Osteoblast (primary cell): Measurements from ENCODE around the gene SMAD3. TPM values are rescaled to one million over a fixed set of nuclear protein-coding genes. Genes with fewer than 3 reads are reported as not detected.

ENCODE experiments used
- DNase-seq: peaks from one replicate; pipeline ENCODE4 v3.0.0; 2011; ENCODE audit warnings: low spot score, mixed read lengths; ENCODE audit not compliant: insufficient read length; ENCODE audit errors: missing footprints
- H2AFZ ChIP-seq: 2 replicates; pipeline ENCODE4 v1.6.0; 2011; ENCODE audit warnings: mild to moderate bottlenecking, low read length
- H3K27ac ChIP-seq: 2 replicates; pipeline ENCODE4 v1.5.1; 2011; ENCODE audit warnings: mild to moderate bottlenecking, low read depth, low read length, moderate library complexity
- H3K27me3 ChIP-seq: 2 replicates; pipeline ENCODE4 v1.6.0; 2012; ENCODE audit warnings: mild to moderate bottlenecking, control low read depth, inconsistent platforms, low read length, moderate library complexity; ENCODE audit not compliant: insufficient read depth
- H3K36me3 ChIP-seq: 2 replicates; pipeline ENCODE4 v1.5.1; 2011; ENCODE audit warnings: mild to moderate bottlenecking, low read length, control low read depth, moderate library complexity; ENCODE audit not compliant: insufficient read depth
- H3K4me1 ChIP-seq: 2 replicates; pipeline ENCODE4 v1.5.1; 2011; ENCODE audit warnings: mild to moderate bottlenecking, low read length, control low read depth, moderate library complexity; ENCODE audit not compliant: insufficient read depth
- H3K4me2 ChIP-seq: 2 replicates; pipeline ENCODE4 v1.6.0; 2011; ENCODE audit warnings: mild to moderate bottlenecking, low read length; ENCODE audit not compliant: insufficient read depth
- H3K4me3 ChIP-seq: fragments of 200-600 bp; sonication (generic); 3 replicates; pipeline ENCODE4 v1.5.1; 2012; ENCODE audit warnings: mild to moderate bottlenecking, low read length, inconsistent platforms; ENCODE audit not compliant: insufficient read depth
- H3K79me2 ChIP-seq: 2 replicates; pipeline ENCODE4 v1.6.0; 2012; ENCODE audit warnings: mild to moderate bottlenecking, low read length, control low read depth, inconsistent platforms; ENCODE audit not compliant: insufficient read depth
- H3K9me3 ChIP-seq: 2 replicates; pipeline ENCODE4 v1.5.1; 2011; ENCODE audit warnings: low read depth, low read length, control low read depth
- H4K20me1 ChIP-seq: 2 replicates; pipeline ENCODE4 v1.6.0; 2012; ENCODE audit warnings: mild to moderate bottlenecking, low read length, control low read depth; ENCODE audit not compliant: insufficient read depth
- total RNA-seq: library from RNA; depleted of rRNA; stranded (reverse); fragments of >200 nt; gene quantifications from 2 replicates; pipeline ENCODE4 v1.2.3, GENCODE V29; 2012
- TF ChIP-seq, protein P1 (sequence below): IDR thresholded peaks from 2 replicates; pipeline ENCODE4 v1.5.1; 2011; ENCODE audit warnings: mild to moderate bottlenecking, low read depth, low read length, moderate library complexity; ENCODE audit errors: extremely low read depth

Gene SMAD3
- total RNA-seq, 1 donor, result 60.1 TPM

DNA sequence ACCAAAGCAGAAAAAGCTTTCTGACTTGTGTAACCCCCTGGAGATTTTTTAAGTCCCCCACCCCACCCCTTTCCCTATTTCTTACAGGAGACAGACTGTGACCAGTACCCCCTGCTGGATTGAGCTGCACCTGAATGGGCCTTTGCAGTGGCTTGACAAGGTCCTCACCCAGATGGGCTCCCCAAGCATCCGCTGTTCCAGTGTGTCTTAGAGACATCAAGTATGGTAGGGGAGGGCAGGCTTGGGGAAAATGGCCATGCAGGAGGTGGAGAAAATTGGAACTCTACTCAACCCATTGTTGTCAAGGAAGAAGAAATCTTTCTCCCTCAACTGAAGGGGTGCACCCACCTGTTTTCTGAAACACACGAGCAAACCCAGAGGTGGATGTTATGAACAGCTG, 124.9 kb downstream of the SMAD3 start:
- H3K27me3 ChIP-seq, result no peaks in the 10 kb centered on the region
- no peak overlapping the region for H3K4me2 ChIP-seq
- H3K27ac ChIP-seq, result peak overlapping the region; percentile 22
- H4K20me1 ChIP-seq, result no peaks in the 10 kb centered on the region
- peaks cover 99% of the 10 kb centered on the region for H3K36me3 ChIP-seq
- H3K79me2 ChIP-seq, result peaks cover 12% of the 10 kb centered on the region
- H3K4me3 ChIP-seq, result no peak overlapping the region
- no peaks in the 10 kb centered on the region for H3K9me3 ChIP-seq
- TF ChIP-seq, protein P1, sequence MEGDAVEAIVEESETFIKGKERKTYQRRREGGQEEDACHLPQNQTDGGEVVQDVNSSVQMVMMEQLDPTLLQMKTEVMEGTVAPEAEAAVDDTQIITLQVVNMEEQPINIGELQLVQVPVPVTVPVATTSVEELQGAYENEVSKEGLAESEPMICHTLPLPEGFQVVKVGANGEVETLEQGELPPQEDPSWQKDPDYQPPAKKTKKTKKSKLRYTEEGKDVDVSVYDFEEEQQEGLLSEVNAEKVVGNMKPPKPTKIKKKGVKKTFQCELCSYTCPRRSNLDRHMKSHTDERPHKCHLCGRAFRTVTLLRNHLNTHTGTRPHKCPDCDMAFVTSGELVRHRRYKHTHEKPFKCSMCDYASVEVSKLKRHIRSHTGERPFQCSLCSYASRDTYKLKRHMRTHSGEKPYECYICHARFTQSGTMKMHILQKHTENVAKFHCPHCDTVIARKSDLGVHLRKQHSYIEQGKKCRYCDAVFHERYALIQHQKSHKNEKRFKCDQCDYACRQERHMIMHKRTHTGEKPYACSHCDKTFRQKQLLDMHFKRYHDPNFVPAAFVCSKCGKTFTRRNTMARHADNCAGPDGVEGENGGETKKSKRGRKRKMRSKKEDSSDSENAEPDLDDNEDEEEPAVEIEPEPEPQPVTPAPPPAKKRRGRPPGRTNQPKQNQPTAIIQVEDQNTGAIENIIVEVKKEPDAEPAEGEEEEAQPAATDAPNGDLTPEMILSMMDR, result no peak
- DNase-seq, result no peak
- peaks cover 39% of the 10 kb centered on the region for H3K4me1 ChIP-seq
- H2AFZ ChIP-seq, result no peak overlapping the region

DNA sequence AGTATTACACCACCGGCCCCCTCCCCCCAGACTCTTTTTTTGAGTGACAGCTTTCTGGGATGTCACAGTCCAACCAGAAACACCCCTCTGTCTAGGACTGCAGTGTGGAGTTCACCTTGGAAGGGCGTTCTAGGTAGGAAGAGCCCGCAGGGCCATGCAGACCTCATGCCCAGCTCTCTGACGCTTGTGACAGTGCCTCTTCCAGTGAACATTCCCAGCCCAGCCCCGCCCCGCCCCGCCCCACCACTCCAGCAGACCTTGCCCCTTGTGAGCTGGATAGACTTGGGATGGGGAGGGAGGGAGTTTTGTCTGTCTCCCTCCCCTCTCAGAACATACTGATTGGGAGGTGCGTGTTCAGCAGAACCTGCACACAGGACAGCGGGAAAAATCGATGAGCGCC, 125.4 kb downstream of the SMAD3 start:
- Histone ChIP-seq H3K9me3 (no peaks in the 10 kb centered on the region), H3K36me3 (peaks cover 99% of the 10 kb centered on the region), H3K4me2 (no peak overlapping the region), H3K27me3 (no peaks in the 10 kb centered on the region), H2AFZ (no peak overlapping the region), H3K27ac (peak overlapping the region; percentile 22), H3K4me1 (peaks cover 38% of the 10 kb centered on the region), H4K20me1 (no peaks in the 10 kb centered on the region), H3K79me2 (peaks cover 12% of the 10 kb centered on the region), H3K4me3 (no peak overlapping the region)
- TF ChIP-seq, protein P1, result no peak
- no peak for DNase-seq

DNA sequence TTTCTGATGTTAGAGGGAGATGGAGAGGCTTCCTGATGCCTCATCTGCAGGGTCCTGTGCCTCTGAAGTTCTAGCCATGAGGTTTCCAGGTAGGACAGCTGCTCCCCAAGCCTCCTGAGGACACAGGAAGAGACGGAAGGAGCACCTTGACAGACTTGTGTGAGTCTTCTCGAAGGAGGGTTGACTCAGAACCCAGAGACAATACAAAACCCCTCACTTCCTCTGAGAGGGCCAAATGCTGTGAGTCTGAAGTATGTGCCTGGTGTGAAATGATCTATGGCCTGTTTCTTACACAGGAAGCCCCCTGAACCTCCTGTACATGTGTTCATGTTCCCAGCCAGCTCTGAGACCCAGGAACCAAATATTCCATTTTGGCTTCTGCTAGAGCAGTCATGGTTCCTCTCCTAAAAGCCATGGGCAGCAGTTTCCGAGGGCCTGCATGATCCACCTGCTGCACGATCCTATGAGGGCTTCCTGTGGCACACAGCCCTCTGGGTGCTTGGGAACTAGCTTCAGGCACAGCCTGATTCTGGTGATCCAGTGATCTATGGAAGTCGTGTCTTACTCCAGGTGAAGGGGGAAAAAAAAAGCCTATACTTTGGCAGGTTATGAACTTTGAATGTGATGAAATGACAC, 126.9 kb downstream of the SMAD3 start:
- Histone ChIP-seq H3K4me3 (no peak overlapping the region), H3K36me3 (peaks cover 85% of the 10 kb centered on the region), H3K4me2 (no peak overlapping the region), H3K9me3 (no peaks in the 10 kb centered on the region), H3K79me2 (peaks cover 6% of the 10 kb centered on the region), H4K20me1 (no peaks in the 10 kb centered on the region), H3K27me3 (no peaks in the 10 kb centered on the region), H2AFZ (no peak overlapping the region), H3K4me1 (peaks cover 42% of the 10 kb centered on the region), H3K27ac (peak overlapping the region; percentile 55)
- TF ChIP-seq, protein P1, result no peak
- no peak for DNase-seq

DNA sequence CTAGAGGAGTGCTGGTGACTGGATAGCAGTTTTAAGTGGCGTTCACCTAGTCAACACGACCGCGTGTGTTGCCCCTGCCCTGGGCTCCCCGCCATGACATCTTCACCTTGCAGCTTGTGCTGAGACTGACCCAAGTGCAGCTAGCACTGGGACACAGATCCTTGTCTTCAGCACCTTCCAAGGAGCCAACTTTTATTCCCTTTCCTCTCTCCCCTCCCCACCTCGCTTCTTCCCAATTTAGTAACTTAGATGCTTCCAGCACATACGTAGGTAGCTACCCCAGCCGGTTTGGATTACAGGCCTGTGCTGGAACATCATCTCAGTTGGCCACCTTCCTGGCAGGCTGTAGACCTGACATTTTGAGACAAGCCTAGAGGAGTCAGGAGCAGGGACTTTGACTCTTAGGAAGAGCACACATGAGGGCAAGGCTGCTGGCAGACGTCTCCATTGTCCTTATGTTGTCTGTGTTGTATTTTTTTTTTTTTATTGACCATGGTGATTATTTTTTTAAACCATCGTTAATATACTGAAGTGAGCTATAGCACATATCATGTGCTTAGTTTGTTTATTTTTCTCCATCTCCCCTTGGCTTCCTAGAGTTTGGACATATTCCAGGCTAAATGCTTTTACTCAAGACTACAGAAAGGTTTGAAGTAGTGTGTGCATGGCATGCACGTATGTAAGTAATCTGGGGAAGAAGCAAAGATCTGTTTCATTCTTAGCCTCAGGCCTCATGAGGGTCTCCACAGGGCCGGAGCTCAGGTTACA, 128.0 kb downstream of the SMAD3 start:
- no peaks in the 10 kb centered on the region for H3K27me3 ChIP-seq
- H3K36me3 ChIP-seq, result peaks cover 74% of the 10 kb centered on the region
- H3K27ac ChIP-seq, result peak overlapping the region; percentile 80
- no peak overlapping the region for H2AFZ ChIP-seq
- no peaks in the 10 kb centered on the region for H3K9me3 ChIP-seq
- peaks cover 48% of the 10 kb centered on the region for H3K4me1 ChIP-seq
- H3K79me2 ChIP-seq, result peaks cover 5% of the 10 kb centered on the region
- no peak overlapping the region for H3K4me3 ChIP-seq
- no peak overlapping the region for H3K4me2 ChIP-seq
- no peaks in the 10 kb centered on the region for H4K20me1 ChIP-seq
- TF ChIP-seq, protein P1, result no peak
- peak; percentile 73 for DNase-seq
